Activated effector memory CD4-positive, alpha-beta T cell treated with anti-CD3 and anti-CD28 coated beads, Interleukin-2, amount 50 U/mL, for 16 hours (primary cell): Measurements from ENCODE around the gene CPNE2.
"Not testable (repeated sequence)": the region's sequence is repeated elsewhere in the genome, so short reads cannot be mapped to it uniquely, and the experiment has no call there.

Experiments used
- DNase-seq: peaks from one replicate; pipeline ENCODE4 v3.0.0-alpha.2; 2020

CPNE2 gene

GRCh38 chr16:57175896-57176295 lies 83.5 kb downstream of the CPNE2 start:
- no peak for DNase-seq

- DNase-seq, result no peak
These were observed 85.8 kb downstream of the CPNE2 start for GRCh38 chr16:57178196-57178595.

- no peak for DNase-seq
These were observed 86.4 kb downstream of the CPNE2 start for GRCh38 chr16:57178793-57179212.

GRCh38 chr16:57179215-57179828 lies 86.9 kb downstream of the CPNE2 start:
- DNase-seq, result no peak

GRCh38 chr16:57184113-57184512 lies 91.7 kb downstream of the CPNE2 start:
- no peak for DNase-seq

- DNase-seq, result no peak
These were observed 92.6 kb downstream of the CPNE2 start for GRCh38 chr16:57184887-57185445.

- no peak for DNase-seq
These were observed 93.1 kb downstream of the CPNE2 start for GRCh38 chr16:57185446-57185944.

GRCh38 chr16:57185945-57186871 lies 93.8 kb downstream of the CPNE2 start, which contains the start of the genes PSME3IP1 and RSPRY1:
Gene PSME3IP1, minus strand, starts transcription at chr16:57186039. Its CDS starts 12,185 bp downstream, at chr16:57173854.
Gene RSPRY1, plus strand, starts transcription at chr16:57186329. Its CDS starts 18,330 bp downstream, at chr16:57204659.
- DNase-seq, result peak; percentile 99

GRCh38 chr16:57186872-57187854 lies 94.8 kb downstream of the CPNE2 start:
- peak; percentile 71 for DNase-seq

- not testable (repeated sequence) for DNase-seq
These were observed 95.7 kb downstream of the CPNE2 start for GRCh38 chr16:57187902-57188710.

GRCh38 chr16:57188711-57189002 lies 96.3 kb downstream of the CPNE2 start:
- DNase-seq, result no peak

- not testable (repeated sequence) for DNase-seq
These were observed 97.1 kb downstream of the CPNE2 start for GRCh38 chr16:57189527-57189926.

GRCh38 chr16:57190136-57190535 lies 97.8 kb downstream of the CPNE2 start:
- DNase-seq, result no peak

- DNase-seq, result no peak
These were observed 98.7 kb downstream of the CPNE2 start for GRCh38 chr16:57191056-57191571.

GRCh38 chr16:57192146-57192545 lies 99.8 kb downstream of the CPNE2 start:
- DNase-seq, result no peak

GRCh38 chr16:57192720-57193486 lies 100.5 kb downstream of the CPNE2 start:
- no peak for DNase-seq

- no peak for DNase-seq
These were observed 102.1 kb downstream of the CPNE2 start for GRCh38 chr16:57194512-57194911.

GRCh38 chr16:57196286-57196685 lies 103.9 kb downstream of the CPNE2 start:
- DNase-seq, result no peak

- no peak for DNase-seq
These were observed 104.4 kb downstream of the CPNE2 start for GRCh38 chr16:57196753-57197152.
